SK-MEL-5 (cell line): Measurements from ENCODE around the gene MYLK. TPM values are rescaled to one million over a fixed set of nuclear protein-coding genes. Genes with fewer than 3 reads are reported as not detected.
A peak's percentile ranks its signal among the peaks of the same experiment; 100 is the strongest.
"Not testable (repeated sequence)": the region's sequence is repeated elsewhere in the genome, so short reads cannot be mapped to it uniquely, and the experiment has no call there.

ENCODE experiments used
- DNase-seq: peaks from one replicate; pipeline ENCODE4 v3.0.0-alpha.2; 2016; ENCODE audit warnings: low read depth, low spot score
- in situ Hi-C: cut with HindIII; loops from 2 replicates; pipeline ENCODE4 v1.10.0; 2016; ENCODE audit warnings: low sequenced_read_pairs, high pct_unique_total_duplicates, low pct_unique_long_range_greater_than_20kb
- total RNA-seq: library from RNA; depleted of rRNA; stranded (reverse); fragments of >200 nt; shearing (Covaris generic); gene quantifications from 2 replicates; pipeline ENCODE4 v1.2.3, GENCODE V29; 2014

The MYLK gene
- total RNA-seq, 1 experiment from 2014 or later: 23.7 TPM

DNA sequence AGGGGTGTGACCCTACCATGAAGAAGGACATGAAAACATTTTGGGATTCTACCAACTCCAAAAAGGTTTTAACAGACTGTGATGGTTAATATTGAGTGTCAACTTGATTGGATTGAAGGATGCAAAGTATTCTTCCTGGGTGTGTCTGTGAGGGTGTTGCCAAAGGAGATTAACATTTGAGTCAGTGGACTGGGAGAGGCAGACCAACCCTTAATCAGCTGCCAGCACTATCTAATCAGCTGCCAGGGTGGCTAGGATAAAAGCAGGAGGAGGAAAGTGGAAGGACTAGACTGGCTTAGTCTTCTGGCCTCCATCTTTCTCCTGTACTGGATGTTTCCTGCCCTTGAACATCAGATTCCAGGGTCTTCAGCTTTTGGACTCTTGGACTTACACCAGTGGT, 283.3 kb downstream of the MYLK start:
- DNase-seq, in situ Hi-C loops: not testable (repeated sequence)

DNA sequence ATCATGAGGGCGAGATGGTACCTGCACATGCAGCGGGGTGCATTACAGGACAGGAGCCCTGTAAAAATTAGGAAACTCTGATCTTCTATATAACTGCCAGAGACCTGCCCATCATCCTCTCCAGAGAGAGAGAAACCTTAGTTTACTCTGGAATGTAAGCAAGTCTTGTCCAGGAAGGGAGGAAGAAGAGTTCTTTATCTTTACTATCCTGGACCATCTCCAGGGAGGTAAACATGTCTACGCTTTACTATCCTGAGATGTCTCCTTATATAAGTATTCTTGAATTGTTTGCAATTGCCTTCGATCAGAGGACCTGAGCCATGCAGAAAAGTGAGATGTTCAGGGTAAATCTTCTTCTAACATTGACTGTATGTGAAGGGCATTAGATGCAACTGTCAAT, 286.6 kb downstream of the MYLK start:
- DNase-seq: no peak
- in situ Hi-C loops: no loop called here

DNA sequence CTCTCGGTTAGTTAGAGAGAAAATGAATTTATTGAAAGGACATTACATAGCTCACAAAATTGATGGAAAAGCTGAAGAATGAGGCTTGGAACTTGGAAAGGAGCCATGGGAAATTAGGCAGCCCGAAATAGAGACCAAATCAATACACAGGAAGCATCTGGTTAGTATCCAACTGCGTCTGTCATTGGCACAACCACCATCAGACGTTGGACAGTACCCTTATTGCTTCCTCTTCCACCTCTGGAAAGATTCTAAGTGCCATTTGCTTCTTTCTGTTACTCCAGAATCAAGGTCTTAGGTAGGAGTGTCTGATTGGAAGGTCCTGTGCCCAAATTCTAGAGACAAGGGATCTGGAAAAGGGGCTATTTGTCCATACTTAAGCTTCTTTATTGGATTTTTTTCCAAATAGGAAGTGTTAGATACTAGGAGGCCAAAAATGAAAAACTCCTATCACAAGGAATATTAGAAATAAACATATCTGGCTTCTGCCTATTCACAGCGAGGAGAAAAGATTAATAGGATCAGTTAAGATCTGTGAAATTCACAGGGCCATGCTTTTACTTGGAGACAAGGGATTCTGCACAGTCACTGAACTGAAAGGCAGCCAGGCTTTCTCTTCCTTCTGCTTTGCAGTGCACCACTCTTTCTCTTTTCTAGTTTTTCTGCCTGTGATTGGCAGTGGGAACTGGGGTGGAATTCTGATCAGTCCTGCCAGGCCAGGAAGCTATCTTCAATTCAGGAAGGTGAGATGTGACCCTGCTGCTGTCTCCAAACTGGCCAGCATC, 288.5 kb downstream of the MYLK start:
- in situ Hi-C loops: no loop called here
- DNase-seq: no peak

DNA sequence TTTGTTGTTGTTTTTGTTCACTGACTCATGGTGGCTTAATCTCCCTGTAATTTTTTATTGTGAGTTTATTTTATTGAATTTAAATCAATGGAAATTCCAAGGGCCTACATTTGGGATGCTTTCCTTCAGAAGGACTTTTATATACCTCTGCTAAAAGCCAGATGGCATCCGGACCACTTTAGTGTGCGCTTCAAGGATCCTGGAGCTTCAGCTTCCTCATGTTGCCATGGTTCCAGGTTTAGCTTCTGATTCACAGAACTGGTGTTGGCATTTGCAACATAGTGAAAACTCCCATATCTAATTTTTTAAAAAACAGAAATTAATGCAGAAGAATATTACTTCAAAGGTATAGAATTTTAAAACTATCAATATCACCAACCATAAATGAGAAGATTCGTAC, 290.8 kb downstream of the MYLK start:
- no peak for DNase-seq
- in situ Hi-C loops: no loop called here

DNA sequence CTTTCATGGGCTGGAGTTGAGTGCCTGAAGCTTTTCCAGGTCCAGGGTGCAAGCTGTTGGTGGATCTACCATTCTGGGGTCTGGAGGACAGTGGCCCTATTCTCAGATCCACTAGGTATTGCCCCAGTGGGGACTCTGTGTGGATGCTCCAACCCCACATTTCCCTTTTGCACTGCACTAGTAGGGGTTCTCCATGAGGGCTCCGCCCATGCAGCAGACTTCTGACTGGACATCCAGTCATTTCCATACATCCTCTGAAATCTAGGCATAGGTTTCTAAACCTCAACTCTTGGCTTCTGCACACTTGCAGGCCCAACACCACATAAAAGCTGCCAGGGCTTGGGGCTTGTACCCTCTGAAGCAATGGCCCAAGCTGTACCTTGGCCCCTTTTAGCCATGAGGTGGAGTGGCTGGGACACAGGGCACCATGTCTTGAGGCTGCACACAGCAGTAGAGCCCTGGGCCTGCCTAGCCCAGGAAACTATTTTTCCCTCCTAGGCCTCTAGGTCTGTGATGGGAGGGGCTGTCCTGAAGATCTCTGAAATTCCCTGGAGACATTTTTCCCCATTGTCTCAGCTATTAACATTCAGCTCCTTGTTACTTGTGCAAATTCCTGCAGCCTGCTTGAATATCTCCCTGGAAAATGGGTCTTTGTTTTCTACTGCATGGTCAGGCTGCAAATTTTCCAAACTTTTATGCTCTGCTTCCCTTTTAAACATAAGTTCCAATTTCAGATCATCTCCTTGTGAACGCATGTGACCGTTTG, 293.3 kb downstream of the MYLK start:
- in situ Hi-C loops: no loop called here
- no peak for DNase-seq

DNA sequence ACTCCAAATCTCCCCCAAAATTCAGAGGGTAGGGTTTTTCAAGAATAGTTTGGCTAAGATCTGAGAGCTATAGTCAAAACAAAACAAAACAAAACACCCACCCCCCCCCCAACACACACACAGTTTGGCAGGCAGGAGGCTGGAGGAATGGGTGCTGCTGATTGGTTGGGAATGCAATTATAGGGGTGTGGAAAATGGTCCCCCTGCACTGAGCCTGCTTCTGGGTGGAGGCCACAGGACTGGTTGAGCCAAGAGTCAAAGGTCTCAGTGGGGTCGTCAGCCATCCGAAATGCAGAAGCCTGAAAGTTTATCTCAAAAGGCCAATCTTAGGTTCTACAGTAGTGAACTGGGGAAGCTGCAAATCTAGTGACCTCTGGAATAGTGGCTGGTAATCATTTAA, 296.7 kb downstream of the MYLK start:
- in situ Hi-C loops: no loop called here
- no peak for DNase-seq

DNA sequence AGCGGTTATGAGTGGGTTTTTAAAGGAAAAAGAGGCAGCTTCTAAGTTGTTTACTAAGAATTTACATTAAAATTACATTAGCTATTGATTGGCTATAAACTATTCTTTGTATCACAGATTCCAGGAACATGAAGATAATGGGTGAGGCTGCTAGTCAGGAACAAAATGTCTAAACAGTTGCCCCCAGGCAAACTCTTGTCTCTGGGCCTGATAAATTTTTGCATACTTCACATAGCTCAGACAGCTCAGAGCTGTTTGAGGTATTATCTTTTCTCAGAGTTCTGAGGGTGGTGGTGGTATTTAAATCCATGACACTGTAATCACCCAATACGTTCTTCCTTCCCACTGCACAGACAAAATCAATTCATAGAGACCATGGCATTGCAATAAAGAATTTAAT, 297.2 kb downstream of the MYLK start:
- no peak for DNase-seq
- in situ Hi-C loops: no loop called here

DNA sequence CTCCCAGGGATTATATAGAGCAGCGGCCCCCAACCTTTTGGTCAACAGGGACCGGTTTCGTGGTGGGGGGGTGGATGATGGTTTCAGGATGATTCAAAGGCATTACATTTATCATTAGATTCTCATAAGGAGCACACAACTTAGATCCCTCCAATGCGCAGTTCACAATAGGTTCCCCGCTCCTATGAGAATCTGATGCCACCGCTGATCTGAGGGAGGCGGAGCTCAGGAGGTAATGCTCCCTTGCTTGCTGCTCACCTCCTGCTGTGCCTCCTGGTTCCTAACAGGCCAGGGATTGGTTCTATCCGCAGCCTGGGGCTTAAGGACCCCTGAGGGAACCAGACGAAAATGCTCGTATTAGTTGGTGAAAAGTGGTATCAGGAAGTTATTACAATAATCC, 298.0 kb downstream of the MYLK start:
- in situ Hi-C loops: no loop called here
- DNase-seq: peak; percentile 71

DNA sequence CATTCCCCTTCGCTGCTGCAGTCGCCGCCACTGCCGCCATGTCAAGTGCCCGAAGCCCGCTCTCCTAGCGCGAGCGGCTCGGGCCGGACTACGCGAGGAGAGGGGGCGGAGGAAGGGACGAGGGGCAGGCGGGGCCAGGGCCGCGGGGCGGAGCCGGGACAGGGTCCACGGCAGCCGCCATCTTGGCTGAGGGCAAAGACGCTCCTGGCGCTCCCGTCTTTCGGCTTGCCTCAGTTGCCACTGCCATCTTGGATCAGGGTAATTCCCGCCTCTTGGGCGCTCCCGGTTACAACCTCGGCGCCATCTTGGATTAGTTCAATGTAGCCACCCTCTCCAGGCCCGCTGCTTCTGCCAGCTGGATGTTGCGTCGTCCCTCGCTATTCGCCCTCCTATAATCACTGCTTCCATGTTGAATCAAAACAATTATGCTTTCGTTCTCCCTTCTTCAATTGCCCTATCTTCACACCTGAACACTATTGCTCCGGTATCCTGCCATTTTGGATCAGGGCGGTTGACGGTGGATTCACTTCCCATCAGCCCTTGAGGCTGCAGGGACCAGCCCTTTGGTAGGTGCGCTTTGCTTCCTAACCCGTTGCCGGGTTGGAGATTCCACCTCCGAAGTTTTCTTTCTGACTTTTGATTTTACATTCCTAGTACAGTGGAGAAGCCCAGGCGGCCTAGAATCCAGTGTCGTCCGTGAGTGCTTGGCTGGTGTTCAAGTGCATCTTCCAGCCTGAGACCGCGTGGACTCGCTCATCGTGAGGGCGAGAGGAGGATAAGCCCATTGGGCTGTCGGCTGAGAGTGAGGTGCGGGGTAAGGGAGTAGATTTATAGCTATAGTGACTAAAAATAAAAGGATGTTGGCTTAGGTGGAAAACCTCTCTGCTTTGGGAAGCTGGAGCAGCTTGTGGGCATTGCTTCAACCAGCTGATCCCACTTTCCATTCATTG, 298.9 kb downstream of the MYLK start, which contains the start of gene HACD2:
Gene HACD2 (minus strand): TSS at position 66 of the 950 bp plus-strand sequence. CDS start 26 bp downstream, at position 40.
- peak; percentile 98 for DNase-seq
- in situ Hi-C loops: no loop called here

DNA sequence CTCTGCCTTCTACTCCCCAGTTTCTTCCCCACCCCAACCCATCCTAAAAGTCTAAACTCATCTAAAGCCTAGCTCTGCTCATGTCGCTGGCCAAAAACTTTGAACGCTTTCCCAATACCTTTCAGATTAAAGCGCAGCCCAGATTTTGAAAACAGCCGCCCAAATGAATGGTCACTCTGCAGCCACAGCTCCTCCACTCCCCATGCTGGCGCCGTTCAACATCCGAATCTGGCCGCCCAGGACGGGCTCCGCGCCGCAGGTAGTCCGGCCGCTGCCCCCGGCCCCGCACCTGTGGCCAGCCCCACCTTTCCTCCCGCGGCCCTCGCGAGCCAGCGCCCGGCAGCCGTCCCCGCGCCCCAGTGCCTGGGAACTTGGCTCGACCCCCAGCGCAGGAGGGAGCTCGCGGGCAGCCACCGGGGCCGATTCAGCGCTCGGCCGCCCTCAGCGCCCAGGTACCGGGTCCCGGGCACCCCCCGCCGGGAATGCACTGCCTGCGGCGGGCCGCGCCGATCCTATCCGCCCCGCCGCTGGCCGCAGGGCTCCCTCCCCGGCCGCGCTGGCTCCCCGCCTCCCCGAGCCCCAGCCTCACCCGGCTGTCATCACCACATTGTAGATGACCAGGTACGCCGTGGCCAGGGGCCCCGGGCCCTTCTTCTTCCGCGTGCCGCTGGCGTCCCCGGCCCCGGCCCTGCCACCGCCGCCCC, 299.7 kb downstream of the MYLK start:
- DNase-seq: peak; percentile 15
- in situ Hi-C loops: no loop called here

DNA sequence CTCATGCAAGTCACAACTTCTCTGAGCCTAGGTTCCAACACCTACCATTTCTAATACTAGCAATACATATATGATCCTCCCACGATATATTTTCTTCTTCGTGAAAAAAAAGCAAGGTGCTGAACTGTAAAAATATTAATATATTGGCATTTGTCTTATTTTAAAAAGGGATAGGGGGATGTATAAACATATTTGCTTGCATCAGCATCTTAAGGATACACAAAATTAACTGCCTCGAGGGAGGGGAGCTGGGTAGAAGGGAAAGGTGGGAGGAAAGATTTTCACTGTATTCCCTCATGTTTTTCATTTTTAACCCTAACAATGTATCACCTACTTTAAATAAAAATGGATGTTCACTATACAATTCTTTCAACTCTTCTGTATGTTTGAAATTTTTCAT, 300.6 kb downstream of the MYLK start:
- in situ Hi-C loops: no loop called here

DNA sequence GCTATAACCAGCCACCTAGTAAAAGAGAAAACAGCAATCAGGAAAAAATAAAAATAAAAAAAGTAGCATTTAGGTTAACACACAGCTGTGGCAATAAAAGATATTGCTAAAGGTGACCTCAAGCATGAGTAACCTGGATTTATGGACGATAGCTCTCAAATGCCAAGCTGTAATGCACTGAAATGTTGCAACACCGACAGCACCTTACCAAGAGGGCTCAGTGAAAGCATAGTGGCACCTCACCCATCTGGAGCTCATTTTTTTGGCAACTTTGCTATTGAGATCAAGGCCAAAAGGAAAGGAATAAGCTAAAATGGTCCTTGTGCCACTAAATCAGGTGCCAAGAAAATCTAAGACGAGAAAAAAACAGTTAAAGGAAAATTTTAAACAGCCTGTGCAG, 301.8 kb downstream of the MYLK start:
- no peak for DNase-seq
- in situ Hi-C loops: no loop called here

More for the DNA sequence above, 300.6 kb downstream of the MYLK start:
- no peak for DNase-seq

DNA sequence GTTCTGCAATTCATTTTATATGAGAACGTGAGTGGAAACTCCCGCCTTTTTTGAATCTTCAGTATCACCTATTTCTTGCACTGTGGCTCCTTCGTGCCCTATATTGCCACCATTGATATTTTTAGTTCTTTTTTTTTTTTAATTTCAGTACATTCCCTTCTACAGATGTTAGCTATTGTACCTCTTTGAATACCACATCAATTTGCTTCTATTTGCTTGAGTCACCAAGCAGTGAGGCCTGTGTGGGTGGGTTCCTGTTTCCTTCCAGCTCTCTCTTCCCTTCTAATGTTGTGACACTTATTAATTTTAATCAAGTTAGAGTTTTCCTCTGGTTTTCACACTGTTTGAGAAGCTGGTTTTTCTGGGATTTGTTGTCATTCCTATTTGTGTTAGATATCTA, 308.0 kb downstream of the MYLK start:
- DNase-seq: no peak
- in situ Hi-C loops: no loop called here

DNA sequence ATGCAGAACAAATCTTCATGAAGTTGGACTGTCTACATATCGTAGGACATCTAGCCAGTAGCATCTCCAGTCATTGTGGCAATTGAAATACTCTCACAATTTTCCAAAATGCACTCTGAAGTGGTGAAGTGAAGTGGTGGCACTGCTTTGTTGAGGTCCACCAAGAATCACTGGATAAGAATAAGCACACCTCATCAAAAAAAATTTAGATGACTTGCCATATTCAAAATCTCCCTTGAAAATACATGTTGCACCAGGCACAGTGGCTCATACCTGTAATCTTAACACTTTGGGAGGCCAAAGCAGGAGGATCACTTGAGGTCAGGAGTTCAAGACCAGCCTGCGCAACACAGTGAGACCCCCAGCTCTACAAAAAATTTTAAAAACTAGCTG, 312.2 kb downstream of the MYLK start:
- DNase-seq: no peak
- in situ Hi-C loops: no loop called here

DNA sequence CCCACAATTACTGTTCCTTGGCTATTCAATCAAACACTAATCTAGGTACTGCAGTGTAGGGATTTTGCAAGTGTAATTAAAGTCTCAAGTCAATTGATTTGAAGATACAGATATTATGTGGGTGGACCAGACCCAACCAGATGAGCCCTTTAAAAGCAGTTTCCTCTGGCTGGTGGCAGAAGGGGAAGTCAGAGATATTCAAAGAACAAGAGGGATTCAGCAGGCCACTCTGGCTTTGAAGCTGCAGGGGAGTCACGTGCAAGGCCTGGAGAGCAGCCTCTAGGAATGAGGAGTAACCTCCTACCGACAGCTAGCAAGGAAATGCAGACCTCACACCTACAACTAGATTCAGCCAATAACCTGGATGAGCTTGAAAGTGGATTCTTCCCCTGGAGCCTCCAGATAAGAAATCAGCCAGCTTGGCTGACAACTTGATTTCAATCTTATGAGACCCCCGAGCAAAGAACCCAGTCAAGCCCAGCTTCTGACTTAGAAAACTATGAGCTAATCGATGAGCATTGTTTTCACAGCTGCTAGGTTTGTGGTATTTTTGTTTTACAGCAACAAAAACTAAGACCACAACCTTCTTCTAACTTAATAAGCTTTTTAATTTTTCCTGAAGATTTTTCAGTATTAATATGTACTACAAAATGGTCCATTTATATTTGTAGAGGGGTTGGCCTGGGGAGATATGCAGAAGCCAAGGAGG, 312.7 kb downstream of the MYLK start:
- DNase-seq: no peak
- in situ Hi-C loops: no loop called here

DNA sequence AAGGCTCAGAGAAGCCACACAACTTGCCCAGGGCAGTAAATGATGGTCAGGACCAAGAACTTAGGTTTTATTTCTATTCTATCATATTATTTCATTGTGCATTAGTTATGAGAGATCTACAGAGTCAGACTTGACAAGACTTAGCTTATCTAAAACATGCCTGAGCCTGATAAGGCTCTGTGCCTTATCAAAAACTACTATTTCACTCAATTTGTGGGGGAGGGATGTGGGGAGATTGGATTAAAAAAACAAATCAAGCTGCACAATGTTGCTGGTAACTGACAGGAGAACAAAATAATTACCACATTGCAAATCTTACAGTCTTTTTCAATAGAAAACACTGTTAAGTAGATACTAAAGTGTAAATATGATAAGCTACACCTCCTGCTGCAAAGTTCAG, 315.3 kb downstream of the MYLK start:
- in situ Hi-C loops: no loop called here
- DNase-seq: no peak

DNA sequence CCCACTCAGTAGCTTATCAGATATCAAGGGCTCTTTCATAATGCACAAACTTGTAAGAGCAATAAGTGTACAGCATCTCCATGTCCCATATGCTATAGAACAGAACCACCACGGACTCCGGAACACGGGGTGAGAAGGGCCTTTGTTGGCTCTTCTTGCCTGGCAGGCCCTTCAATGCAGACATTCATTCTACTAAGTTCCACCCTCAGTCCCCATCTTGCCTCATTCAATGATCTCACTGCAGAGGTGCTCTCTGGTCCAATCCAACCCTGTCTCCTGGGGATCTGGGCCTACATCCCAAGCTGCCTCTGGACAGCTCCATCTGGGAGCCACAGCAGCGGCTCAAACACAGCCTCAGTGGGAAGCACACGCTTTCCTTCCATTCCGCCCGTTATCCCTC, 316.1 kb downstream of the MYLK start:
- DNase-seq: peak; percentile 66
- in situ Hi-C loops: no loop called here
